GM06990 (cell line): Measurements from ENCODE around the gene MTA3.

Experiments used
- DNase-seq: peaks from one replicate; pipeline ENCODE4 v3.0.0-alpha.2; 2011; ENCODE audit not compliant: insufficient read length; ENCODE audit errors: extremely low read depth
- H3K27me3 ChIP-seq: replicated peaks from 2 replicates; pipeline ENCODE4 v1.6.0; 2011; ENCODE audit warnings: low read length; ENCODE audit not compliant: control insufficient read depth, insufficient read depth
- H3K36me3 ChIP-seq: 2 replicates; pipeline ENCODE4 v1.5.1; 2011; ENCODE audit warnings: low read length; ENCODE audit not compliant: control insufficient read depth, insufficient read depth
- H3K4me3 ChIP-seq: replicated peaks from 2 replicates; pipeline ENCODE4 v1.5.1; 2011; ENCODE audit warnings: low read depth, mild to moderate bottlenecking, control low read depth, low read length
- TF ChIP-seq, protein P1 (sequence below): IDR thresholded peaks from 2 replicates; pipeline ENCODE4 v1.5.1; 2011; ENCODE audit warnings: low read length, control low read depth, mild to moderate bottlenecking, inconsistent platforms; ENCODE audit not compliant: insufficient read depth, poor library complexity, severe bottlenecking

The MTA3 gene

DNA sequence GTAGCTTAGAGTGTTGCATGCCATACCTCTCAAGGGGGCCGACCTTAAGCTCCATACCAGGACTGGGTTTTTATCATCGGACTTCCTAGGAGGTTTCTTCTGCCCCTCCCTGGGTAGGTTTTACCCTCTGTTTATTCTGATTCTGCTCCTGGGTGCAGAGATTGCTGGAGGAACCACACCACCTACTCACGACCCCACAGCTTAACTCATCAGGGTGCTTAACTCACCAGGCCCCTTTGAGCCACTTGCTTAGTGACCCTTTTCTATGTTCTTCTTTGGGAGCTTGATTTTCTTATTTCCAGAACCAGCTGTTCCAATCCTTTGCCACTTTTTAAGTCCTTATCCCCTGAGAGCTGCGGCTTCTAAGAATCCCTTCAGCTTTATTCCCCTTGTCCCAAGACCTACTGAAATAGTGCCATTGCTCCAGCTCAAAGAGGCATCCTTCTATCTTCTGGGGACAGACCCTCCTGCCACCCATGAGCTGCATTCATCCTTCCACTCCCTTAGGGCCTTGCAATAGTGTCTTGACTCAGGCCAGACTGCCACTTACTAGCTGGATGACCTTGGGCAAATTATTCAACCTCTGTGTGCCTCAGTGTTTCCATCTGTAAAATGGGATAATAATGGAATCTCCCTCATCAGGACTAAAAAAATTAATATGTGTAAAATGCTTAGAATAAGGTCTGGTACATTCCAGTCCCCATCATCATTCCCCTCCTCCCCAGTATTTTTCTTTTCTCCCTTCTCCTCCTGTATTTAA is 189.7 kb downstream of the MTA3 start:
- no peaks in the 10 kb centered on the region for H3K27me3 ChIP-seq
- TF ChIP-seq, protein P1, sequence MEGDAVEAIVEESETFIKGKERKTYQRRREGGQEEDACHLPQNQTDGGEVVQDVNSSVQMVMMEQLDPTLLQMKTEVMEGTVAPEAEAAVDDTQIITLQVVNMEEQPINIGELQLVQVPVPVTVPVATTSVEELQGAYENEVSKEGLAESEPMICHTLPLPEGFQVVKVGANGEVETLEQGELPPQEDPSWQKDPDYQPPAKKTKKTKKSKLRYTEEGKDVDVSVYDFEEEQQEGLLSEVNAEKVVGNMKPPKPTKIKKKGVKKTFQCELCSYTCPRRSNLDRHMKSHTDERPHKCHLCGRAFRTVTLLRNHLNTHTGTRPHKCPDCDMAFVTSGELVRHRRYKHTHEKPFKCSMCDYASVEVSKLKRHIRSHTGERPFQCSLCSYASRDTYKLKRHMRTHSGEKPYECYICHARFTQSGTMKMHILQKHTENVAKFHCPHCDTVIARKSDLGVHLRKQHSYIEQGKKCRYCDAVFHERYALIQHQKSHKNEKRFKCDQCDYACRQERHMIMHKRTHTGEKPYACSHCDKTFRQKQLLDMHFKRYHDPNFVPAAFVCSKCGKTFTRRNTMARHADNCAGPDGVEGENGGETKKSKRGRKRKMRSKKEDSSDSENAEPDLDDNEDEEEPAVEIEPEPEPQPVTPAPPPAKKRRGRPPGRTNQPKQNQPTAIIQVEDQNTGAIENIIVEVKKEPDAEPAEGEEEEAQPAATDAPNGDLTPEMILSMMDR = no peak
- H3K4me3 ChIP-seq = no peak overlapping the region
- no peak for DNase-seq
- no peaks in the 10 kb centered on the region; the same call in 1 of the 2 replicates for H3K36me3 ChIP-seq

DNA sequence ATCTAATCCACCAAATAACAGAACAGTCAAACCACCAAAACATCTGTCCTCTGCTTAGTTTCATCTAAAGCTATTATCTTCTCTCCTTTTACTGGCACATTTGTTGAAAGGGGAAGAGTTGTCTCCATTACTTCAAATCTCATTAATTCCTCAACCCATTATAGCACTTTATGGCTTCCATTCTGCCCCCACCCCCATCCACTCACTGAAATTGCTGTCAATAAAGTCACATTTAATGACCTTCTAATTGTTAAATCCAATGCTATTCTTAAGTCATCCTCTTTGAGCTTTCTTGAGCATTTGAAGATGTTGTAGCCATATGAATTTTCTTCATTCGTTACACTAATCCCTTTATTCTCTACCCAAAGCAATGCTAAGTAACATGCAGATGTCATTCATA is 190.3 kb downstream of the MTA3 start:
- no peak overlapping the region for H3K4me3 ChIP-seq
- no peaks in the 10 kb centered on the region for H3K27me3 ChIP-seq
- H3K36me3 ChIP-seq = no peaks in the 10 kb centered on the region; the same call in 1 of the 2 replicates
- no peak for DNase-seq
- TF ChIP-seq, protein P1 = no peak

DNA sequence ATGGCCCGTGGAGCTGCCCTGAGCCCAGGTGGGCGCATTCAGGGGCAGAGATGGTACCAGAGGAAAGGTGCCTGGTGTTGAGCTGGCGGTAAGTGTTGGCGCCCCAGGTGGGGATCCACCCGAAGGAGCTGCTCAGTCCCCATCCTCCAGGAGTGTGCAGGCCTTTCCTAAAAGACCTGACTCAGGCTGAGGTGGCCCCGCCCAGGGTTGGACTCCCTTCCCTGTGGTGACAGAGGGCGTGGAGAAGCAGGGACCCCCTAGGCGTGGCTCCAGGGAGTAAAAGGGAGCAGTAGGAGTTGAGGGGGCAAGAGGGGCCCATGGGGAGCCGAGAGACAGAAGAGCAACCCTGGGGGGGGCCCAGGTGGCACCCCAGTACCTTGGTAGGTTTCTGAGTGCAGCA is 193.1 kb downstream of the MTA3 start:
- no peak overlapping the region for H3K4me3 ChIP-seq
- no peak for DNase-seq
- TF ChIP-seq, protein P1 = no peak
- no peaks in the 10 kb centered on the region for H3K36me3 ChIP-seq
- H3K27me3 ChIP-seq = no peaks in the 10 kb centered on the region

DNA sequence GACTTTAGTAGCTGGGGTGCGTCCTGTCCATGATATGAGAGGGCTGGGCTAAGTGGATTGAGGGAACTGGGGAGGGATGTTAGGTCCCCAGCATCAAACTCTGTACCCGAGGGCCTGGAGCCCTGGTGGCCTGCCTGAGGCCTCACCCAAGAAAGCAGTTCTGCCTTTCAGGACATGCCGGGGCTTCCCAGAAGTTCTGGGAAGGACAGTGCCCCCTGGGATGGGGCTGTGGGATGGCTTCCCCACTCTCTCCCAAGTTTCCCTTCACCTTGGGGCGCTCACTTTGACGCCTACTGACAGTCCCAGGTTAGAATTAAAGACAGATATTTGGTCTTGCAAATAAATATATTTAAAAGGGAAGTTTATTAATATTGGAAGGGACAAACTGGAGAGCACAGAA is 193.7 kb downstream of the MTA3 start:
- H3K27me3 ChIP-seq = no peaks in the 10 kb centered on the region
- TF ChIP-seq, protein P1 = no peak
- no peak overlapping the region for H3K4me3 ChIP-seq
- no peak for DNase-seq
- H3K36me3 ChIP-seq = no peaks in the 10 kb centered on the region

DNA sequence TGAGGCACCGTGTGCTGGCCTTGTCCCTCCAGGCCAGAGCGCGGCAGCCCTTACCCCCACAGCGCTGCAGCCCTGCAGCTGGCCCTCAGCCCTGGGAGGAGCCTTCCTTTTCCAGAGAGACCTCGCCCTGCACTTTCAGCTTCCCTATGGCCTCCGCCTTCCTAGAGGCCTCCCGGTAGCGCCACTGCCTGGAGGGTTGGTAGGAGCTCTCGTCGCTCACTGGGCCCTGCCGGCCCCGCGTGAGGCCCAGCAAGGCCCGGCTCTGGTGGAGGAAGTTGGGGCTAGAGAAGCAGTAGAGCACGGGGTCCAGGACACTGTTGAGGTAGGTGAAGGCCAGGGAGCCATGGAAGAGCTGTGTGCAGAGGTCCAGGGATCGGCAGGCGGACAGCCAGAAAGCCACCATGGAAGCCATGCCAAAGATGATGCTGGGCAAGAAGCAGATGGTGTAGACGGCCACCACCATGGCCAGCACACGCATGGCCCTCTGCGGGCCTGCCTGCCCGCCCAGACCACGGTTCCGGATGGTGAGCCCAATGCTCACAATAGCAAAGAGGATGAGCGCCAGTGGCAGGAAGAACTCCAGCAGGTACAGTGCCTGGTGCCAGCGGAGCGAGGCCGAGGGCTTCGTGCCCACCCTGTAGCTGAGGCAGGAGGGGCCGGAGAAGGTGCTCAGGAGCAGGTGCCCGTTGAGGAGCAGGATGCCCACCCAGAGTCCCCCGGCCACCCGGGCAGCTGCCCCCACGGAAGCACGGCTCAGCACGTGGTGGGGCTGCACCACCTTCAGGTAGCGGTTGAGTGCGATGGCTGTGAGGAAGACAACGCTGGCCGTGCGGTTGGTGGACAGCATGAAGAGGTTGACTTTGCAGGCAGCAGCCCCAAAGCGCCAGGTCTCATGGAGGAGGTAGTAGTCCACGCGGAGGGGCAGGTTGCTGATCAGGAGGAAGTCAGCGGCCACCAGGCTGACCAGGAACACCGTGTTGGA is 194.7 kb downstream of the MTA3 start:
- peaks cover 3% of the 10 kb centered on the region; the same call in 1 of the 2 replicates for H3K36me3 ChIP-seq
- H3K4me3 ChIP-seq = no peak overlapping the region
- H3K27me3 ChIP-seq = no peaks in the 10 kb centered on the region
- TF ChIP-seq, protein P1 = no peak
- no peak for DNase-seq
